HS-27A (cell line): ENCODE results near the gene TTC28.

ENCODE experiments used
- DNase-seq: peaks from one replicate; pipeline ENCODE4 v3.0.0-alpha.2; 2012; ENCODE audit warnings: low read depth, missing footprints

TTC28 gene

GRCh38 chr22:28357193-28357592, 322.4 kb downstream of the TTC28 start:
- DNase-seq, result no peak

GRCh38 chr22:28351476-28351875, 328.2 kb downstream of the TTC28 start:
- no peak for DNase-seq

GRCh38 chr22:28348613-28349609, 330.7 kb downstream of the TTC28 start:
- no peak for DNase-seq

- DNase-seq, result no peak
These were observed 333.3 kb downstream of the TTC28 start for GRCh38 chr22:28346308-28346707.

- DNase-seq, result no peak
These were observed 334.5 kb downstream of the TTC28 start for GRCh38 chr22:28344918-28345703.

GRCh38 chr22:28341001-28341400, 338.6 kb downstream of the TTC28 start:
- no peak for DNase-seq

GRCh38 chr22:28333088-28333487, 346.6 kb downstream of the TTC28 start:
- no peak for DNase-seq

- DNase-seq, result no peak
These were observed 347.2 kb downstream of the TTC28 start for GRCh38 chr22:28332410-28332809.

- no peak for DNase-seq
These were observed 347.9 kb downstream of the TTC28 start for GRCh38 chr22:28331695-28332094.

GRCh38 chr22:28329186-28330073, 350.2 kb downstream of the TTC28 start:
- DNase-seq, result no peak

GRCh38 chr22:28328756-28329155, 350.9 kb downstream of the TTC28 start:
- DNase-seq, result no peak

- no peak for DNase-seq
These were observed 363.6 kb downstream of the TTC28 start for GRCh38 chr22:28316014-28316413.

GRCh38 chr22:28314959-28315358, 364.7 kb downstream of the TTC28 start:
- DNase-seq, result no peak

GRCh38 chr22:28310299-28310698, 369.3 kb downstream of the TTC28 start:
- no peak for DNase-seq

- DNase-seq, result no peak
These were observed 379.9 kb downstream of the TTC28 start for GRCh38 chr22:28299753-28300152.

- DNase-seq, result no peak
These were observed 380.3 kb downstream of the TTC28 start for GRCh38 chr22:28299309-28299708.

- DNase-seq, result no peak
These were observed 382.1 kb downstream of the TTC28 start for GRCh38 chr22:28297504-28297903.

GRCh38 chr22:28296452-28296851, 383.2 kb downstream of the TTC28 start:
- no peak for DNase-seq

- DNase-seq, result no peak
These were observed 396.5 kb downstream of the TTC28 start for GRCh38 chr22:28283068-28283654.

GRCh38 chr22:28282405-28283067, 397.1 kb downstream of the TTC28 start:
- DNase-seq, result no peak

- no peak for DNase-seq
These were observed 399.8 kb downstream of the TTC28 start for GRCh38 chr22:28279888-28280287.
